Skeletal muscle tissue (tissue), 4 donors: ENCODE data around the gene ALOX15. TPM values are rescaled to one million over a fixed set of nuclear protein-coding genes. Genes with fewer than 3 reads are reported as not detected.
A peak's percentile ranks its signal among the peaks of the same experiment; 100 is the strongest.
"Not testable (repeated sequence)": the region's sequence is repeated elsewhere in the genome, so short reads cannot be mapped to it uniquely, and the experiment has no call there.

ENCODE experiments used
- H3K27ac ChIP-seq: one replicate; pipeline ENCODE4 v1.7.0; 2013; ENCODE audit warnings: mild to moderate bottlenecking, low read depth, low read length, inconsistent platforms
- H3K27me3 ChIP-seq, 3 donors: one replicate each; pipeline ENCODE4 v1.7.0; 2013; ENCODE audit warnings: low read length in 3 of 3; ENCODE audit not compliant: control insufficient read depth in 3 of 3, insufficient read depth in 3 of 3
- H3K36me3 ChIP-seq, 3 donors: one replicate each; pipeline ENCODE4 v1.7.0; 2013; ENCODE audit warnings: low read length in 3 of 3; ENCODE audit not compliant: control insufficient read depth in 3 of 3, insufficient read depth in 3 of 3
- H3K4me1 ChIP-seq, 3 donors: one replicate each; pipeline ENCODE4 v1.7.0; 2013; ENCODE audit warnings: low read length in 3 of 3, mild to moderate bottlenecking in 3 of 3; ENCODE audit not compliant: control insufficient read depth in 3 of 3, insufficient read depth in 3 of 3
- H3K4me3 ChIP-seq, 3 donors: one replicate each; pipeline ENCODE4 v1.7.0; 2013; ENCODE audit warnings: low read length in 3 of 3
- H3K9ac ChIP-seq, 3 donors: one replicate each; pipeline ENCODE4 v1.7.0; 2013; ENCODE audit warnings: low read length in 3 of 3, mild to moderate bottlenecking in 3 of 3, moderate library complexity in 2 of 3, low read depth in 1 of 3
- H3K9me3 ChIP-seq, 3 donors: one replicate each; pipeline ENCODE4 v1.7.0; 2013; ENCODE audit warnings: low read length in 3 of 3; ENCODE audit not compliant: control insufficient read depth in 3 of 3
- total RNA-seq: library from RNA; depleted of rRNA; stranded (reverse); fragments of >200 nt; gene quantifications from one replicate; pipeline ENCODE4 v1.2.3, GENCODE V29; 2014
- donor health status: Osteomylitis.

Gene ALOX15
- total RNA-seq, 1 donor from 2014 or later = 0.52 TPM

- peak overlapping the region; percentile 86 for H3K27ac ChIP-seq
- peak overlapping the region in 2 of 3 donors; percentile 31 to 56 for H3K4me3 ChIP-seq
- peak overlapping the region in 2 of 3 donors; percentile 58 to 74 for H3K9ac ChIP-seq
- no peaks in the 10 kb centered on the region for H3K9me3 ChIP-seq
- peaks cover 0 to 4% (median 2%) of the 10 kb centered on the region in 3 donors for H3K36me3 ChIP-seq
- no peaks in the 10 kb centered on the region for H3K27me3 ChIP-seq
- H3K4me1 ChIP-seq = peaks cover 45 to 55% (median 45%) of the 10 kb centered on the region in 3 donors
Observed at GRCh38 chr17:4610162-4610561, 31.3 kb downstream of the ALOX15 start.

GRCh38 chr17:4609761-4610160, 31.7 kb downstream of the ALOX15 start:
- H3K4me3 ChIP-seq = no peak overlapping the region
- peaks cover 0 to 4% (median 2%) of the 10 kb centered on the region in 3 donors for H3K36me3 ChIP-seq
- no peaks in the 10 kb centered on the region for H3K9me3 ChIP-seq
- H3K27ac ChIP-seq = peak overlapping the region; percentile 86
- no peaks in the 10 kb centered on the region for H3K27me3 ChIP-seq
- H3K9ac ChIP-seq = peak overlapping the region; percentile 35 to 55 (median 52)
- peaks cover 47 to 59% (median 48%) of the 10 kb centered on the region in 3 donors for H3K4me1 ChIP-seq

DNA sequence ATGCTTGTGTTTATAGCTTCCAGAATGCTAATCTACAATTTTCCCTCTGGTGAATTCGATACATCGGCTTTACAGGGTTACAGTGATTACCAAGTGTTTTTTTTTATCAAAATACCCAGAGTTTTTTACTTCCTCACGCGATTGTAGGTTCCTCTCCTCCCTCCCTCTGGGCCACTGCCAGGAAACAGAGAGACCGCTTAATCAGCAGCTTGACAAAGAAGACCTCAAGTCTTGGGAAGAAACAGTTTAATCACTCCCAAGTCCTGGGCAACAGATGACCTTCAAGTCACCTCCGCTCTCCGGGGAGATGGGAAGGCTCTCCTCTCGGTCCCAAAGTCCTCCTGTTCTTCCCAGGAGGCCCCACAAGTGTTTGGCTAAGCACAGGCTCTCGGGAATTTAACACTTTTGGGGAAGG, 33.7 kb downstream of the ALOX15 start:
- H3K27ac ChIP-seq = peak overlapping the region; percentile 86
- peaks cover 0 to 4% (median 2%) of the 10 kb centered on the region in 3 donors for H3K36me3 ChIP-seq
- H3K9me3 ChIP-seq = no peaks in the 10 kb centered on the region
- no peaks in the 10 kb centered on the region for H3K27me3 ChIP-seq
- H3K9ac ChIP-seq = peak overlapping the region; percentile 30 to 57 (median 38)
- H3K4me3 ChIP-seq = no peak overlapping the region
- H3K4me1 ChIP-seq = peaks cover 64 to 79% (median 66%) of the 10 kb centered on the region in 3 donors

DNA sequence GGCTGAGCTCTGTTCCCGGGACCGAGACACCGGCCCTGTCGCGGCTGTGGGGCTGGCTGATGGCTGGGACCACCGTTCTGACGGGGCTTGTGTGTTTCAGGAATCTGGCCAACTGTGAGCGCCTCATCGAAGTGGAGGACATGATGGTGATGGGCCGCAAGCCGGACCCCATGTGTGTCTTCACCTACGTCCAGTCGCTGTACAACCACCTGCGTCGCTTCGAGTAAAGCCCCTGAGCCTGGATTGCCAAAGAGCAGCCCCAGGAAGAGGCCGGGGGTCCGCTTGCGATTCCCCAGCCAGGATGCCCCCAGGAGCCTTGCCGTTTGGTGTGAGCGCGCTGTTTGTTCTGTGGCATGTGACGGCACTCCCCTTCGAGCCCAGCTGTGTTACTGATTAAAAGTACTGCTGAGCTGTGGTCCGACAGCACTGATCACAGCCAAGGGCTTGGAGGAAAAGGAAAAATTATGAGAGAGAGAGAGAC, 34.2 kb downstream of the ALOX15 start:
- H3K27me3 ChIP-seq = no peaks in the 10 kb centered on the region
- H3K4me1 ChIP-seq = peaks cover 67 to 84% (median 69%) of the 10 kb centered on the region in 3 donors
- peak overlapping the region; percentile 30 to 57 (median 38) for H3K9ac ChIP-seq
- no peaks in the 10 kb centered on the region for H3K9me3 ChIP-seq
- H3K36me3 ChIP-seq = peaks cover 0 to 4% (median 2%) of the 10 kb centered on the region in 3 donors
- H3K27ac ChIP-seq = peak overlapping the region; percentile 86
- no peak overlapping the region for H3K4me3 ChIP-seq

- Histone ChIP-seq H3K4me1 (peaks cover 78 to 92% (median 82%) of the 10 kb centered on the region in 3 donors), H3K4me3 (no peak overlapping the region), H3K36me3 (peaks cover 0 to 4% (median 2%) of the 10 kb centered on the region in 3 donors), H3K9ac (peak overlapping the region in 2 of 3 donors; percentile 12 to 66), H3K27me3 (no peaks in the 10 kb centered on the region), H3K27ac (peak overlapping the region; percentile 86), H3K9me3 (no peaks in the 10 kb centered on the region)
Observed at GRCh38 chr17:4605826-4606225, 35.7 kb downstream of the ALOX15 start.

GRCh38 chr17:4604736-4605135, 36.7 kb downstream of the ALOX15 start:
- Histone ChIP-seq H3K27ac (peak overlapping the region; percentile 86), H3K9ac (peak overlapping the region in 2 of 3 donors; percentile 72 to 81), H3K4me1 (peaks cover 76 to 90% (median 82%) of the 10 kb centered on the region in 3 donors)
- not testable (repeated sequence) for H3K27me3 ChIP-seq, H3K4me3 ChIP-seq, H3K9me3 ChIP-seq, H3K36me3 ChIP-seq

DNA sequence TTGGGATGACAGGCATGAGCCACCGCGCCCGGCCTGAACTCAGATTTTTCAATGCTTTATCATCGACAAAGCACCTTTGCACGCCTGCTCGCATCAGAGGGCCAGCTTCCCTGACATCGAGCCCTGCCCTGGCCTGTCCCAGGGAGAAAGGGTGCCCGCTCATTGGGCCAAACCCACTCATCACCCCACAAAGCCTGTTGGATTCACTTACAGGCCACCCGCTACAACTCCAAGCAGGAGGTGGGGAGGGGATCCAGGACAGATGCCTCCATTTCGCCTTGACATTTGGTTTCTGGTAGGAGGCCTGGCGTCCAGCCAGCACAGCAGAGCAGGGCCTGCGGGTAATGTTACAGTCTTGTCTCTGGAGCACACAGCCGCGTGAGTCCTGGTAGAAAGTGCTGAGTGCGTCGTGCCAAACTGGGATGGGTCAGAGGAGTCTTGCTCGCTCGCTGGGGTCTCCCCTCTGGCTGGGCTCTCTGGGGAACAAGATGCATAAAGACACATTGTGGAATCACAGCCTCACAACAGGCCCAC, 37.3 kb downstream of the ALOX15 start:
- Histone ChIP-seq H3K27me3 (no peaks in the 10 kb centered on the region), H3K4me1 (peaks cover 77 to 90% (median 82%) of the 10 kb centered on the region in 3 donors), H3K9me3 (no peaks in the 10 kb centered on the region), H3K27ac (peak overlapping the region; percentile 86), H3K36me3 (peaks cover 0 to 4% (median 2%) of the 10 kb centered on the region in 3 donors), H3K4me3 (peak overlapping the region; percentile 14 to 41 (median 27)), H3K9ac (peak overlapping the region in 2 of 3 donors; percentile 72 to 81)

GRCh38 chr17:4602041-4602440, 39.4 kb downstream of the ALOX15 start:
- peak overlapping the region; percentile 86 for H3K27ac ChIP-seq
- H3K9me3 ChIP-seq = no peaks in the 10 kb centered on the region
- H3K27me3 ChIP-seq = no peaks in the 10 kb centered on the region
- peaks cover 0 to 7% (median 6%) of the 10 kb centered on the region in 3 donors for H3K36me3 ChIP-seq
- peaks cover 76 to 91% (median 81%) of the 10 kb centered on the region in 3 donors for H3K4me1 ChIP-seq
- H3K4me3 ChIP-seq = no peak overlapping the region
- H3K9ac ChIP-seq = no peak overlapping the region

GRCh38 chr17:4601326-4601725, 40.2 kb downstream of the ALOX15 start:
- Histone ChIP-seq H3K9ac (peak overlapping the region in 1 of 3 donors; percentile 65), H3K4me3 (peak overlapping the region in 1 of 3 donors; percentile 1), H3K27ac (peak overlapping the region; percentile 86), H3K36me3 (peaks cover 3 to 12% (median 8%) of the 10 kb centered on the region in 3 donors), H3K27me3 (no peaks in the 10 kb centered on the region), H3K9me3 (no peaks in the 10 kb centered on the region), H3K4me1 (peaks cover 79 to 93% (median 80%) of the 10 kb centered on the region in 3 donors)

- peak overlapping the region in 1 of 3 donors; percentile 60 for H3K4me3 ChIP-seq
- H3K4me1 ChIP-seq = peaks cover 76 to 97% (median 83%) of the 10 kb centered on the region in 3 donors
- peak overlapping the region; percentile 50 to 79 (median 77) for H3K9ac ChIP-seq
- H3K27me3 ChIP-seq = no peaks in the 10 kb centered on the region
- H3K36me3 ChIP-seq = peaks cover 8 to 14% (median 9%) of the 10 kb centered on the region in 3 donors
- peak overlapping the region; percentile 86 for H3K27ac ChIP-seq
- no peaks in the 10 kb centered on the region for H3K9me3 ChIP-seq
Observed at GRCh38 chr17:4600563-4600962, 40.9 kb downstream of the ALOX15 start.
